Osteocyte (in vitro differentiated cells): Measurements from ENCODE around the gene CADM1. TPM values are rescaled to one million over a fixed set of nuclear protein-coding genes. Genes with fewer than 3 reads are reported as not detected.

Experiments
- DNase-seq: peaks from one replicate; pipeline ENCODE4 v3.0.0; 2021; ENCODE audit warnings: mixed read lengths; ENCODE audit not compliant: unreplicated experiment; ENCODE audit errors: extremely low spot score
- H3K27ac Mint-ChIP-seq: one replicate; pipeline ENCODE4 v1.8.0; 2021; ENCODE audit warnings: mild to moderate bottlenecking, mixed read lengths; ENCODE audit not compliant: unreplicated experiment
- H3K27me3 Mint-ChIP-seq: one replicate; pipeline ENCODE4 v1.8.0; 2021; ENCODE audit warnings: mixed read lengths; ENCODE audit not compliant: unreplicated experiment
- H3K36me3 Mint-ChIP-seq: one replicate; pipeline ENCODE4 v1.8.0; 2021; ENCODE audit warnings: mixed read lengths; ENCODE audit not compliant: unreplicated experiment
- H3K4me1 Mint-ChIP-seq: one replicate; pipeline ENCODE4 v1.8.0; 2021; ENCODE audit warnings: mixed read lengths; ENCODE audit not compliant: unreplicated experiment
- H3K4me3 Mint-ChIP-seq: one replicate; pipeline ENCODE4 v1.8.0; 2021; ENCODE audit warnings: mild to moderate bottlenecking, moderate library complexity, mixed read lengths; ENCODE audit not compliant: unreplicated experiment
- H3K9me3 Mint-ChIP-seq: one replicate; pipeline ENCODE4 v1.8.0; 2021; ENCODE audit warnings: mixed read lengths; ENCODE audit not compliant: unreplicated experiment
- CTCF ChIP-seq: fragments of 200-600 bp; sonication (generic); IDR thresholded peaks from 2 replicates; pipeline ENCODE4 v1.5.0; 2021; ENCODE audit warnings: antibody characterized with exemption, mild to moderate bottlenecking, moderate library complexity
- total RNA-seq: library from RNA; stranded (reverse); gene quantifications from 2 replicates; pipeline ENCODE4 v1.2.1, GENCODE V29; 2021

The CADM1 gene
- total RNA-seq, 1 donor from 2014 or later = 24.2 TPM

GRCh38 chr11:115279813-115280761, 224.1 kb downstream of the CADM1 start:
- Mint-ChIP-seq H3K4me1 (peaks cover 16% of the 10 kb centered on the region), H3K27ac (no peak overlapping the region), H3K9me3 (no peaks in the 10 kb centered on the region), H3K36me3 (no peaks in the 10 kb centered on the region), H3K27me3 (peaks cover 3% of the 10 kb centered on the region), H3K4me3 (no peak overlapping the region)
- no peak for TF ChIP-seq CTCF
- DNase-seq = no peak

- DNase-seq = no peak
- H3K36me3 Mint-ChIP-seq = no peaks in the 10 kb centered on the region
- no peak overlapping the region for H3K27ac Mint-ChIP-seq
- H3K27me3 Mint-ChIP-seq = peaks cover 3% of the 10 kb centered on the region
- peaks cover 16% of the 10 kb centered on the region for H3K4me1 Mint-ChIP-seq
- no peak overlapping the region for H3K4me3 Mint-ChIP-seq
- peaks cover 3% of the 10 kb centered on the region for H3K9me3 Mint-ChIP-seq
- no peak for TF ChIP-seq CTCF
Observed at GRCh38 chr11:115276799-115277198, 227.4 kb downstream of the CADM1 start.

GRCh38 chr11:115276191-115276590, 228.0 kb downstream of the CADM1 start:
- Mint-ChIP-seq H3K27ac (no peak overlapping the region), H3K9me3 (peaks cover 3% of the 10 kb centered on the region), H3K4me1 (peaks cover 16% of the 10 kb centered on the region), H3K27me3 (peaks cover 3% of the 10 kb centered on the region), H3K36me3 (no peaks in the 10 kb centered on the region), H3K4me3 (no peak overlapping the region)
- no peak for TF ChIP-seq CTCF
- DNase-seq = no peak

- peaks cover 12% of the 10 kb centered on the region for H3K4me1 Mint-ChIP-seq
- H3K27ac Mint-ChIP-seq = no peak overlapping the region
- H3K4me3 Mint-ChIP-seq = no peak overlapping the region
- no peak for DNase-seq
- TF ChIP-seq CTCF = no peak
- H3K9me3 Mint-ChIP-seq = peaks cover 3% of the 10 kb centered on the region
- H3K36me3 Mint-ChIP-seq = no peaks in the 10 kb centered on the region
- H3K27me3 Mint-ChIP-seq = peaks cover 3% of the 10 kb centered on the region
Observed at GRCh38 chr11:115275045-115275444, 229.2 kb downstream of the CADM1 start.

- Mint-ChIP-seq H3K4me1 (peaks cover 10% of the 10 kb centered on the region), H3K9me3 (peaks cover 3% of the 10 kb centered on the region), H3K27ac (no peak overlapping the region), H3K36me3 (no peaks in the 10 kb centered on the region), H3K4me3 (no peak overlapping the region), H3K27me3 (peaks cover 1% of the 10 kb centered on the region)
- no peak for TF ChIP-seq CTCF
- DNase-seq = no peak
Observed at GRCh38 chr11:115272925-115273324, 231.3 kb downstream of the CADM1 start.
